Measurements from ENCODE around the gene HNRNPA2B1.

Gene HNRNPA2B1

DNA sequence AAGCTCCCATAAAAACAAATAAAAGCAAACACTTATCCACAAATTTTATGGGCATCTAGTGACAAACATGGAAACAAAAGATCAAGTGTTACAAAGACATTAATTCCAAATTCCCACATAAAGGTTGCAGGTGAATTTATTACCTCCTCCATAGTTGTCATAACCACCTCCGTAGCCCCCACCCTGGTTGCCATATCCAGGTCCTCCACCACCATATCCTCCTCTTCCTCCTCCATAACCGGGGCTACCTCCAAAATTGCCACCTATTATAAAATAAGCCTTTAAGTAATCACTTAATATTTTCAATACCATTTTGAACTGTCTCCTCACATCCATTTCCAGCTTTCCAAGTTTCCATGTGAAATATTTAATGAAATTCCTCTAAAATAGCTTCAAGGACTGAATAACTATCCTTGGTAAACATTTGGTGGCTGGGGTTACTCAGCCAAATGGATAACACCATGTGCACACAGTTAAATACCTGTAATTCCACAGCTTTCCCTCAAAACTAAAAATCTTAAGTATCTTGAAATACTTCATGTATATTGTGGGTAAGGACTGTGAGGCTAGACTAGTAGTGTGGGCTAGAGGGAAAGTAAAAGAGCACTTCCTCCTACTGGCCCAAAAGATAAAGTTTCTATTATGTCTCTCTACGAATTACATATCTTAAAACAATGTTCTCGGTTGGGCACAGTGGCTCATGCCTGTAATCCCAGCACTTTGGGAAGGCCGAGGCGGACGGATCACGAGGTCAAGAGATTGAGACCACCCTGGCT lies 6.9 kb downstream of the HNRNPA2B1 start:
- Histone ChIP-seq H3K4me3 (ENCODE audit: low read length) (no peak overlapping the region), H2AFZ (ENCODE audit: low read length) (no peak overlapping the region), H3K4me2 (ENCODE audit: low read depth, low read length) (no peak overlapping the region; the same call in 1 of the 2 replicates), H3K27me3 (replicated peaks; ENCODE audit: insufficient read depth, low read length) (no peaks in the 10 kb centered on the region), H4K20me1 (ENCODE audit: insufficient read depth, low read length) (peaks cover 94% of the 10 kb centered on the region), H3K27ac (ENCODE audit: low read length) (no peak overlapping the region), H3K36me3 (replicated peaks; ENCODE audit: insufficient read depth, low read length) (peaks cover 65% of the 10 kb centered on the region), H3K4me1 (ENCODE audit: low read length) (peaks cover 68% of the 10 kb centered on the region), H3F3A (ENCODE audit: insufficient read depth, low read length) (peaks cover 95% of the 10 kb centered on the region), H3K79me2 (ENCODE audit: low read length) (peaks cover 98% of the 10 kb centered on the region), H3K9ac (ENCODE audit: low read length) (no peak overlapping the region), H3K9me2 (replicated peaks; ENCODE audit: insufficient read depth, low read length) (no peaks in the 10 kb centered on the region), H3K9me3 (replicated peaks; ENCODE audit: insufficient read depth, low read length) (no peaks in the 10 kb centered on the region)
- no peak for DNase-seq
- TF ChIP-seq, protein P1, sequence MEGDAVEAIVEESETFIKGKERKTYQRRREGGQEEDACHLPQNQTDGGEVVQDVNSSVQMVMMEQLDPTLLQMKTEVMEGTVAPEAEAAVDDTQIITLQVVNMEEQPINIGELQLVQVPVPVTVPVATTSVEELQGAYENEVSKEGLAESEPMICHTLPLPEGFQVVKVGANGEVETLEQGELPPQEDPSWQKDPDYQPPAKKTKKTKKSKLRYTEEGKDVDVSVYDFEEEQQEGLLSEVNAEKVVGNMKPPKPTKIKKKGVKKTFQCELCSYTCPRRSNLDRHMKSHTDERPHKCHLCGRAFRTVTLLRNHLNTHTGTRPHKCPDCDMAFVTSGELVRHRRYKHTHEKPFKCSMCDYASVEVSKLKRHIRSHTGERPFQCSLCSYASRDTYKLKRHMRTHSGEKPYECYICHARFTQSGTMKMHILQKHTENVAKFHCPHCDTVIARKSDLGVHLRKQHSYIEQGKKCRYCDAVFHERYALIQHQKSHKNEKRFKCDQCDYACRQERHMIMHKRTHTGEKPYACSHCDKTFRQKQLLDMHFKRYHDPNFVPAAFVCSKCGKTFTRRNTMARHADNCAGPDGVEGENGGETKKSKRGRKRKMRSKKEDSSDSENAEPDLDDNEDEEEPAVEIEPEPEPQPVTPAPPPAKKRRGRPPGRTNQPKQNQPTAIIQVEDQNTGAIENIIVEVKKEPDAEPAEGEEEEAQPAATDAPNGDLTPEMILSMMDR (IDR thresholded peaks at IDR 0.05; ENCODE audit: low read length) = no peak
- TF ChIP-seq EZH2 (optimal IDR thresholded peaks at IDR 0.05; ENCODE audit: low read depth, low read length) (no peak), EZH2phosphoT487 (IDR thresholded peaks at IDR 0.05; ENCODE audit: low read length) (no peak)

DNA sequence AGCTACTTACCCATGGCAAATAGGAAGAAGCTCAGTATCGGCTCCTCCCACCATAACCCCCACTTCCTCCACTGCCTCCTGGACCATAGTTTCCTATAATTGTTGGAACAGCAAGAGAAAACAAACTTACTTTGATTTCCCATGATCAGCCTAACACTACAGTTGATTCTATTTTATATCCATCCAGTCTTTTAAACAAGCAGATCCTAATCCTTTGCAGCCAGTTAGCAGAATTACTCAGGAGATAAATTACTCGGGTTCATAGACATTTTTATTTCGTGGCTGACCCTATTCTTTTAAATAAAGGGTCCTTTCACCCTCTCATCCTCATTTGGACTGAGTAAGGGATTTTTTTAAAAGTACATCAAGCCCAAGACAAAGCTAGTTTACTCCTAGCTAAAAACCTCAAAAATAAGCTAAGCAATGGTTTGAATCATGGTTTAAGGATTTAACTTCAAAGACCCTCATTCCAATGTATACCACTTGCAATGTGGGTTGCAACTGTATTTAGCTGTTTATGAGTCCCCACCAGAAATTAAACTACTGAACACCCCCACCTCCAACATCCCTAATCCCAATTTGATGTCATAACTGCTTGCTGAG lies 8.0 kb downstream of the HNRNPA2B1 start:
- H3K9ac ChIP-seq (ENCODE audit: low read length) = no peak overlapping the region
- no peaks in the 10 kb centered on the region for H3K27me3 ChIP-seq (replicated peaks; ENCODE audit: insufficient read depth, low read length)
- no peak for DNase-seq
- no peak overlapping the region for H3K27ac ChIP-seq (ENCODE audit: low read length)
- H3K79me2 ChIP-seq (ENCODE audit: low read length) = peaks cover 98% of the 10 kb centered on the region
- no peaks in the 10 kb centered on the region for H3K9me2 ChIP-seq (replicated peaks; ENCODE audit: insufficient read depth, low read length)
- H3F3A ChIP-seq (ENCODE audit: insufficient read depth, low read length) = peaks cover 95% of the 10 kb centered on the region
- no peak overlapping the region for H3K4me3 ChIP-seq (ENCODE audit: low read length)
- peaks cover 66% of the 10 kb centered on the region for H3K36me3 ChIP-seq (replicated peaks; ENCODE audit: insufficient read depth, low read length)
- no peak overlapping the region for H2AFZ ChIP-seq (ENCODE audit: low read length)
- no peak for TF ChIP-seq EZH2phosphoT487 (IDR thresholded peaks at IDR 0.05; ENCODE audit: low read length)
- TF ChIP-seq, protein P1 (IDR thresholded peaks at IDR 0.05; ENCODE audit: low read length) = no peak
- no peak for TF ChIP-seq EZH2 (optimal IDR thresholded peaks at IDR 0.05; ENCODE audit: low read depth, low read length)
- peaks cover 92% of the 10 kb centered on the region for H4K20me1 ChIP-seq (ENCODE audit: insufficient read depth, low read length)
- peaks cover 78% of the 10 kb centered on the region for H3K4me1 ChIP-seq (ENCODE audit: low read length)
- H3K4me2 ChIP-seq (ENCODE audit: low read depth, low read length) = no peak overlapping the region
- H3K9me3 ChIP-seq (replicated peaks; ENCODE audit: insufficient read depth, low read length) = no peaks in the 10 kb centered on the region

GRCh38 chr7:26191974-26192479 lies 8.5 kb downstream of the HNRNPA2B1 start:
- H3K4me1 ChIP-seq (ENCODE audit: low read length) = peaks cover 80% of the 10 kb centered on the region
- no peak overlapping the region for H3K9ac ChIP-seq (ENCODE audit: low read length)
- no peak overlapping the region for H3K4me3 ChIP-seq (ENCODE audit: low read length)
- peaks cover 92% of the 10 kb centered on the region for H4K20me1 ChIP-seq (ENCODE audit: insufficient read depth, low read length)
- H3K79me2 ChIP-seq (ENCODE audit: low read length) = peaks cover 98% of the 10 kb centered on the region
- no peak overlapping the region for H3K4me2 ChIP-seq (ENCODE audit: low read depth, low read length)
- H3K27me3 ChIP-seq (replicated peaks; ENCODE audit: insufficient read depth, low read length) = no peaks in the 10 kb centered on the region
- TF ChIP-seq EZH2phosphoT487 (IDR thresholded peaks at IDR 0.05; ENCODE audit: low read length) (no peak), EZH2 (optimal IDR thresholded peaks at IDR 0.05; ENCODE audit: low read depth, low read length) (no peak)
- TF ChIP-seq, protein P1 (IDR thresholded peaks at IDR 0.05; ENCODE audit: low read length) = no peak
- no peaks in the 10 kb centered on the region for H3K9me3 ChIP-seq (replicated peaks; ENCODE audit: insufficient read depth, low read length)
- DNase-seq = no peak
- no peaks in the 10 kb centered on the region for H3K9me2 ChIP-seq (replicated peaks; ENCODE audit: insufficient read depth, low read length)
- no peak overlapping the region for H2AFZ ChIP-seq (ENCODE audit: low read length)
- peaks cover 60% of the 10 kb centered on the region for H3K36me3 ChIP-seq (replicated peaks; ENCODE audit: insufficient read depth, low read length)
- peaks cover 95% of the 10 kb centered on the region for H3F3A ChIP-seq (ENCODE audit: insufficient read depth, low read length)
- no peak overlapping the region for H3K27ac ChIP-seq (ENCODE audit: low read length)

All from MM.1S (cell line).